Gastroesophageal sphincter (tissue), 4 donors: Measurements from ENCODE around the gene NAA38. TPM values are rescaled to one million over a fixed set of nuclear protein-coding genes. Genes with fewer than 3 reads are reported as not detected.

Source experiments
- ATAC-seq: fragments of 150-250 bp; one replicate; pipeline ENCODE4 v1.9.1; 2016; ENCODE audit warnings: mild to moderate bottlenecking, moderate library complexity
- H3K27ac ChIP-seq, 4 donors: fragments of 200-600 bp; sonication (generic) in 3 of 4; 1 replicate in 3 of 4; 2 replicates in 1 of 4; pipeline ENCODE4 v1.5.1; 2016 to 2019
- H3K27me3 ChIP-seq: fragments of 200-600 bp; sonication (generic); one replicate; pipeline ENCODE4 v1.5.1; 2019
- H3K36me3 ChIP-seq, 2 donors: fragments of 200-600 bp; sonication (generic); one replicate each; pipeline ENCODE4 v1.5.1; 2019; ENCODE audit warnings: control low read depth in 1 of 2
- H3K4me1 ChIP-seq, 3 donors: fragments of 200-600 bp; sonication (generic); 1 replicate in 2 of 3; 2 replicates in 1 of 3; pipeline ENCODE4 v1.5.1; 2016 to 2019; ENCODE audit warnings: control low read depth in 2 of 3
- H3K4me3 ChIP-seq, 2 donors: fragments of 200-600 bp; sonication (generic); one replicate each; pipeline ENCODE4 v1.5.1; 2019; ENCODE audit warnings: mild to moderate bottlenecking in 1 of 2, moderate library complexity in 1 of 2
- H3K9me3 ChIP-seq, 3 donors: fragments of 200-600 bp; sonication (generic); one replicate each; pipeline ENCODE4 v1.5.1; 2017 to 2019; ENCODE audit warnings: control low read depth in 2 of 3
- CTCF ChIP-seq, 4 experiments: fragments of 200-600 bp in 2 of 4; fragments of 450-650 bp in 2 of 4; sonication (generic) in 1 of 4; IDR thresholded peaks; one replicate each; pipeline ENCODE4 v1.5.1; 2017 to 2019; ENCODE audit warnings: antibody characterized with exemption in 4 of 4, mild to moderate bottlenecking in 2 of 4, moderate library complexity in 2 of 4
- EP300 ChIP-seq: sonication (generic); formaldehyde crosslinking; IDR thresholded peaks from one replicate; pipeline ENCODE4 v1.6.1; 2017; ENCODE audit warnings: antibody characterized with exemption, mild to moderate bottlenecking
- POLR2A ChIP-seq, 2 donors: fragments of 450-650 bp; IDR thresholded peaks; one replicate each; pipeline ENCODE4 v1.6.1; 2017; ENCODE audit warnings: antibody characterized with exemption in 2 of 2, mild to moderate bottlenecking in 2 of 2, moderate library complexity in 1 of 2
- POLR2AphosphoS5 ChIP-seq: sonication (generic); formaldehyde crosslinking; IDR thresholded peaks from one replicate; pipeline ENCODE4 v1.6.1; 2017; ENCODE audit warnings: antibody characterized with exemption
- WGBS, 2 donors: methylation state at CpG; one replicate each; pipeline ENCODE4 v1.1.5; 2018; ENCODE audit warnings: low coverage in 1 of 2; 5-methylcytosine and 5-hydroxymethylcytosine counted together
- total RNA-seq, 4 donors: library from RNA; depleted of rRNA; stranded (reverse); fragments of >200 nt; gene quantifications; one replicate each; pipeline ENCODE4 v1.1.0, GENCODE V29; 2016

The NAA38 gene
- total RNA-seq, 4 donors from 2014 or later = 60.5 to 84.7 (median 69.8) TPM

DNA sequence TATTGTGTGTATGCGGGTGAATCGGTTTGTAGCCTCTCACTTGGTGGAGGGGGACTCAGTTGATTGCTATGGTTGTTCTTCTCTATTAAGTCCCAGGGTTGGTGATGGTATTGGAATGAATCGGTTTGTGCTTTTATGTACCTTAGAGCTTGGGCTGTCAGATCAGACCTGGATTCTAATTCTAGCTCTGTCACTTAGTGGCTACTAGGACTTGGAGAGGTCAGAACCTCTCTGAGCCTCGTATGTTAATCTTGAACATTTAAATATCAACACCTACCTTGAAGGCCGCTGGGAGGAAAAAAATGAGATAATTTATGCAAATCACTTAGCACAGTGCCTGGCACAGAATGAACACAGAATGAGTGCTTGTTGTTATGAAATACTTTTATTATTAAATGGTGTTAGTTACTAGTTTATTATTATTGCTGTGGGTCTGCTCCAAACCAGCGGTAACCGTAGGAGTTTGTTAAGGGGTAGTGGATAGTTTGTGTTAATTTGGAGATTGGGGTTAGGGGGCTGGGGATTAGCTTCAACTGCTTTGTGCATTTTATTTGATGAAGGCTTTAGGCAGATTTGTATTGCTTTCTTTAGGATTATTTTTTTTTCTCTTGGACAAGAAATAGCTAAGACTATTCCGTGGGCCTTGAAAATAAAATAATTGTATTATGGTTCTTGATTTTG is 19.8 kb downstream of the NAA38 start:
- peaks cover 6 to 74% (median 49%) of the 10 kb centered on the region in 3 donors for H3K4me1 ChIP-seq
- H3K36me3 ChIP-seq = peaks cover 0 to 14% of the 10 kb centered on the region in 2 donors
- 7 to 10% methylated on average over 6 to 8 of the region's 8 CpGs for WGBS, 2 donors
- TF ChIP-seq CTCF (IDR thresholded peaks at IDR 0.05) (no peak), POLR2A (IDR thresholded peaks at IDR 0.05) (no peak), EP300 (no peak), POLR2AphosphoS5 (no peak)
- H3K9me3 ChIP-seq = no peaks in the 10 kb centered on the region
- no peak for ATAC-seq
- H3K27ac ChIP-seq = peak overlapping the region in 3 of 4 donors; percentile 94 to 99 (median 98)
- H3K4me3 ChIP-seq = peak overlapping the region in 1 of 2 donors; percentile 86
- no peaks in the 10 kb centered on the region for H3K27me3 ChIP-seq

DNA sequence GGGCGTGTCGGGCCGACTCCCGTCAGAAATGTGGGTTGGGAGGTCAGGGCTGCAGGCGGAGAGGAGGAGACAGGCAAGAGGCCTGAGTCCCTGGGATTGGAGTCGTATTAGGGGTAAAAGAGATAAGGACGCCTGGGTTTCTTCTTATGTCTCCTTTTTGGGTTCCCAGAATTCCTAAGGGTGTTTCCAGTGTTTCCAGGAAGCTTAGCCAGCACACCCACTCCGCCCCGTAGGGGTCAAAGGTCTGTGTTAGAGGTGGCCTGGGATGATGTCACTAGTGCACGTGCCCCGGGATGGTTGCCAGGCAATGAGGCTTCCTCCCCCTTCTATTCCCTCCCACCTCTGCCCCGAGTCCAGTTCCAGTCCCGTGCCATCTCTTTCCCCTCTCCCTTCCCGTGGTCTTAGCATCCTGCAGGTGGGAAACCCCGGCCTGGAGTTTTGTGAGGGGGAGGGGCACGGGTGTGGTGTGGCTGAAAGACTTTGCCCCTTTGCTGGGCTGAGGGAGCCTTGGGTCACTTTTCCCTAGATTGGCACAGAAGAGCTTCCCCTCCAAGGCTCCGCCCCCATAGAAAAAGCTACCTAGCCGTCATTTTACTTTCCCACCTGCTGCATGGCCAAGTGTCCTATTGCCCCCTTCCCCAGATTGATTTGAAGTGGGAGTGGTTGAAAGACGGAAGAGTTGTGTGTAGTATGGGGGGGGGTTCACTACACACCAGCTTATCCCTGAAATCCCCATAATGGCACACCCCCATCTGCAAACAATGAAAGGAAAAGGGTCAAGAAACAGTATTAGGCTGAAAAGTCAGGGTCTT is 20.6 kb downstream of the NAA38 start:
- peak overlapping the region; percentile 81 to 86 for H3K4me3 ChIP-seq
- peaks cover 6 to 70% (median 49%) of the 10 kb centered on the region in 3 donors for H3K4me1 ChIP-seq
- 0 to 6% methylated on average over 6 to 7 of the region's 19 CpGs for WGBS, 2 donors

GRCh38 chr17:7835814-7836595 is 21.4 kb downstream of the NAA38 start:
- peak overlapping the region; percentile 81 to 86 for H3K4me3 ChIP-seq
- peak overlapping the region; percentile 94 to 99 (median 96) for H3K27ac ChIP-seq
- peaks cover 6 to 63% (median 44%) of the 10 kb centered on the region in 3 donors for H3K4me1 ChIP-seq
- WGBS, 2 donors = 0% methylated on average over 18 of the region's 61 CpGs; no CpG with 5 or more reads in 1 of the 2 donors
- H3K9me3 ChIP-seq = no peaks in the 10 kb centered on the region
- peaks cover 0 to 14% of the 10 kb centered on the region in 2 donors for H3K36me3 ChIP-seq
- no peaks in the 10 kb centered on the region for H3K27me3 ChIP-seq
- TF ChIP-seq POLR2A (IDR thresholded peaks at IDR 0.05) (peak; percentile 64 to 76), POLR2AphosphoS5 (peak; percentile 61), EP300 (no peak), CTCF (IDR thresholded peaks at IDR 0.05) (peak in 1 of 4 experiments; percentile 4)
- ATAC-seq = no peak

More for the DNA sequence above, 20.6 kb downstream of the NAA38 start:
- TF ChIP-seq POLR2AphosphoS5 (peak; percentile 85), POLR2A (IDR thresholded peaks at IDR 0.05) (no peak)
- H3K27me3 ChIP-seq = no peaks in the 10 kb centered on the region
- H3K9me3 ChIP-seq = no peaks in the 10 kb centered on the region
- peak; percentile 11 for ATAC-seq
- H3K36me3 ChIP-seq = peaks cover 0 to 14% of the 10 kb centered on the region in 2 donors
- peak overlapping the region; percentile 94 to 99 (median 96) for H3K27ac ChIP-seq

DNA sequence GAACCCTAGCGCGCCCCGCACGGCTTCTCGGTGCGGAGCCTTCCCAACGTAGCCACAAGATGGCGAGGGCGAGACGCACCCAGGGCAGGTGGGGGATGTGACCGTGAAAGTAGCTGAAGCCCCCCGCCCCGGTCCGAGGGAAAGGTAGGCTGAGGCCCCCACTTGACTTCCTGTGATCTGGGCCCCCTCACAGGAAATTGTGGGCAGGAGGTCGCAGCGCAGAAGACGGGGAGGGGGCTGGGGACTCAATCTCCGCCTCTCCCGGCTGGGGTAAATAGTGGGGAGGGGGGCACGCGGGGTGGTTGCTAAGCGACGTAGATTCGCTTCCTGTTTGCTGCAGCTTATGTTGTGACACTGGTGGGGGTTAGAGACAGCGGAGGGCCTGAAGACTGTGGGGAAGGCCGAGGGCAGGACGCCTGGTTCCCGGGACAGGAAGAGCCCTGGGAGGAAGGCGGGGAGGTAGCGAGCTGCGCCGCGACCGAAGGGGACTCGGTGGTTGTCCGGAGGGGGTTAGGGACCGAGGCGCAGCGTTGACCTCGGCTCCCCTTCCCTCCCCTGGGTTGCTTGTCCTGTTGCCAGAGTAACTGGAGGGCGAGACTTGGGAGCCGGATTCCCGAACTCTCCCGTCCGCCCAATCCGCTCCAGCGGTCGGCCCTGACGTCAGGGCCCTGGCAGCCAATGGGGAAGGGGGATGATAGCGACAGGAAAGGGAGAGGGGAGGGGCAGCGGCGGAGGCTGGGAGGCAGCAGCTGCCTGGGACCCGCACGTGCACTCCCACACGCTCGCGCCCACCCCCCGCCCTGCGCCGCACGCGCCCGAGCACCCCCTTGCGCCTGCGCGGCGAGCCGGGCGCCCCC is 22.2 kb downstream of the NAA38 start:
- Histone ChIP-seq H3K4me1 (peaks cover 6 to 55% (median 42%) of the 10 kb centered on the region in 3 donors), H3K27me3 (no peaks in the 10 kb centered on the region), H3K4me3 (peak overlapping the region; percentile 81 to 86), H3K27ac (peak overlapping the region; percentile 94 to 99 (median 96)), H3K9me3 (no peaks in the 10 kb centered on the region), H3K36me3 (peaks cover 0 to 6% of the 10 kb centered on the region in 2 donors)
- TF ChIP-seq POLR2AphosphoS5 (peak; percentile 92), CTCF (IDR thresholded peaks at IDR 0.05) (peak in 3 of 4 experiments; percentile 80 to 93 (median 86)), POLR2A (IDR thresholded peaks at IDR 0.05) (peak; percentile 83 to 87), EP300 (no peak)
- 0 to 1% methylated on average over 5 to 11 of the region's 69 CpGs for WGBS, 2 donors
- ATAC-seq = peak; percentile 82
